CD4-positive, alpha-beta T cell treated with Interleukin-10 for 1 hour (primary cell): ENCODE measurements around the gene KRT82.
"Not testable (repeated sequence)": the region's sequence is repeated elsewhere in the genome, so short reads cannot be mapped to it uniquely, and the experiment has no call there.

ENCODE experiments used
- DNase-seq: peaks from one replicate; pipeline ENCODE4 v3.0.0-alpha.2; 2020

Gene KRT82

GRCh38 chr12:52405922-52406385 lies at the start of gene KRT82:
Gene KRT82 (minus strand): TSS chr12:52406335. CDS start chr12:52406277, 58 bp downstream.
- DNase-seq = no peak

DNA sequence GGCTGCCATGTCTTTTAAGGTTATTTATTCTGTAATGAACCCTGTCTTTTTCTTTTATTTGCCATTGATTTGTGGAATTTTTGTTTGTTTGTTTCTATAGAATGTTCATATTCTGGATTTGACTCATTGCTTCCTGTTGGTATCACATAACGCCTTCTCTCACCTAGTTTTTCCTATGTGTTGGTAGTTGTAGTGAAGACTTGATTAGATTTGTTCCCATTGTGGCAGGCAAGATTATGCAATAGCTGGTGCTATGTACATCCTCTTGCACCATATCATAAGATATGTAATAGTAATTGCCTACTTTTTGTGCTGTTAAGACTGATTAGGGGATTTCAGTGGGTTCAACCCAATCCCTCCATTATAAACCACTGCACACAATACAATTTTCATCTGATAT lies 49.7 kb upstream of the KRT82 start:
- no peak for DNase-seq

DNA sequence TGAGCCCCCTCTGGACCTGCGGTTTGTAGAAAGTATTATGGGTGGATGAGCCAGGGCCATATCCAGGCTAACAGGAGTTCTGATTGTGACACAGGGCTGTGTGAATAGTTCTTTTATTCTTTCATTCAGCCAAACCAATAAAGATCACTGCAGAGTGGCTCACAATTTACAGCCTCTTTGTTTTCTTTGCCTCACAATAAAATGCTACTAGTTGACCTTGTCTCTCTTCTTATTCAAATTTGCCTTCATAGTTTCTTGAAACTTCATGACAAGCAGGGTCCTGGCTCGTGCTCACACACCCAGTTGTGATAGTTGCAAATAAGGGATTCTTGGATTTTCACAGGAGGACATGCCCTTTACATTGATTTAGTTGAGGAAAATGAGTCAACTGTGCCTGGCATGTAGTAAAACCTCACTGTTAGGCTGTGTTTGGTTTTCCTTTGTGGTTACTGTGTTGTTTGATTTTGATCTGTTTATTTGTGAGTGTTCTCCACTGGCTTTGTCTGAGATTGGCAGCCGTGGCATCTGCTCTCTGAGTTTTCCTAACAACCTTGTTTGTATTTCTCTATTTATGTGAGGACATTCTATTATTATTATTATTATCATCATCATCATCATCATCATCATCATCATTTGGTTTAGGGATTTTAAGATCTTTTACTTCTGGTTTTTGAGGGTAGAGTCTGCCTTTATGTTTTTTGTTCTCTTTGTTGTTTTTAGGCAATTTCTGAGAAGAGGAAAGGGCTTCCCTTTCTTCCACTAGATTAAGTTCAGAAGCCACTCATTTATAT lies 48.5 kb upstream of the KRT82 start:
- DNase-seq = no peak

DNA sequence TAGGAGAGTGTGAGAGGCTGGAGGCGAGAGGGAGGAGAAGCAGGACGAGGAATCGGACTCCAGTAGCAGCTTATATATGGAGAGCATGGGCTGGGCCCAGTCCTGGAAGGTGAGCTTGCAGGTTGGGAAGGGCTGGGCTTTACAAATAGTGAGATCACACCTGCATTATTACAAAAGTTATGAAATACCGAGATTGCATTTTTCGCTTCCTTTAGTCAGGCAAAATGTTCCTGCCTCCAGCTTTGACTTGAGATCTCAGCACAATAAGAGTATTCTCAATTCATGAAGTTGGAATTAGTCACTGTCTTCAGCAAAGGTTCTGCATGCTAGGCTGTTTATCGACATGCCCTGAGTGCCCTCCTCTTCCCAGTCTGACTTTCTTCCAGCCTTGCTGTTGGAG lies 46.0 kb upstream of the KRT82 start, which contains the start of gene KRT6B:
Gene KRT6B, minus strand, starts transcription at position 46 of the 400 bp plus-strand sequence. CDS start 68 bp downstream, outside the sequence.
- DNase-seq = no peak

DNA sequence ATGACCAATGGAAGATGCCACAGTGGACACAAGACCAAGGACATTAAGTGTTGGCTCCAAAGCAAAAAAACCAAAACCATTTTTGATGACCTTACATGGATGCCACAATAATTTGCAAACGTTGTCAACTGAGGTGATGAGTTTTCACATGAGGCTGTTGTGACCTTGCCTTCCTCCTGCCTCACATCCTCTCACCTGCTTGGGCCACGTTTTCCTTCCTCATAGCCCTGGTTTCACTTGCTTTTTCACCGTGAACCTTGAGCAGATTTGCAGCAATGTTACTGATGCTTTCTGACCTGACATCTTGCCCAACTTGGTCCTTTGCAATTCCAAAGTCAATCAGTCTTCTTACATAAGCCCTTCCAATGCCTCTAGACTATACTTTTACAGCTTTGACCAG lies 42.1 kb upstream of the KRT82 start:
- no peak for DNase-seq

DNA sequence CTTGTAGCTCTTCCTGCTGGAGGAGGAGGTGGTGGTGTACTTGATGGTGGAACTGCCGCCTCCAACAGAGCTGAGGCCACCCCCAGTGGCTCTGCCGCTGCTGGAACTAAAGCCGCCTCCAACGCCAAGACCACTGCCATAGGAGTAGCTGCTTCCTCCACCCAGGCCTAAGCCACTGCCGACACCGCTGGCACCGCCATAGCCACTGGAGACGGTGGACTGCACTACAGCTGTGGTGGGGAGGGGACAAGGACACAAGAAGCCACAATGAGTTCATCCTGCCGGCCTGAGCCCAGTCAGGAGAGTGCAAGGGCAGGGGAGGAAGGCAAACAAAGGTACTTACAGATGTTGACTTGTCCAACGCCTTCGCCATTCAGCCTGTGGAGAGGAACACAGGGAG lies 41.1 kb upstream of the KRT82 start:
- not testable (repeated sequence) for DNase-seq

GRCh38 chr12:52446367-52447045 lies 40.4 kb upstream of the KRT82 start:
- DNase-seq = no peak

DNA sequence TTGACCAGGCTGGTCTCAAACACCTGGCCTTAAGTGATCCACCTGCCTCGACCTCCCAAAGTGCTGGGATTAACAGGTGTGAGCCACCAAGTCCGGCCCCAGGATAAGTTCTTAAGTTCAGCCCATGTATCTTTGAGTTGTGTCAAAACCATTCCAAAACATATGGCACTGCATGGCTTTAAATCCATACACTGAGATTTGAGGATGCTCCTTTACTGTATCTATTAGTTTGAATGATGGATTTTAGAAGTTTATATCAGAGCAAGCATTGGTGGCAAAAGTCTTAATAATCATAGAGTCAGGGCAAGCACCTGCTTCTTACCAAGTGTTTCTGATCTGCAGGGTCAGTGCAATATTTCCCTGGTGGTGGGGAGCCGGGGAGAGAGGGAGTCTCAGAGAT lies 39.7 kb upstream of the KRT82 start:
- DNase-seq = no peak

DNA sequence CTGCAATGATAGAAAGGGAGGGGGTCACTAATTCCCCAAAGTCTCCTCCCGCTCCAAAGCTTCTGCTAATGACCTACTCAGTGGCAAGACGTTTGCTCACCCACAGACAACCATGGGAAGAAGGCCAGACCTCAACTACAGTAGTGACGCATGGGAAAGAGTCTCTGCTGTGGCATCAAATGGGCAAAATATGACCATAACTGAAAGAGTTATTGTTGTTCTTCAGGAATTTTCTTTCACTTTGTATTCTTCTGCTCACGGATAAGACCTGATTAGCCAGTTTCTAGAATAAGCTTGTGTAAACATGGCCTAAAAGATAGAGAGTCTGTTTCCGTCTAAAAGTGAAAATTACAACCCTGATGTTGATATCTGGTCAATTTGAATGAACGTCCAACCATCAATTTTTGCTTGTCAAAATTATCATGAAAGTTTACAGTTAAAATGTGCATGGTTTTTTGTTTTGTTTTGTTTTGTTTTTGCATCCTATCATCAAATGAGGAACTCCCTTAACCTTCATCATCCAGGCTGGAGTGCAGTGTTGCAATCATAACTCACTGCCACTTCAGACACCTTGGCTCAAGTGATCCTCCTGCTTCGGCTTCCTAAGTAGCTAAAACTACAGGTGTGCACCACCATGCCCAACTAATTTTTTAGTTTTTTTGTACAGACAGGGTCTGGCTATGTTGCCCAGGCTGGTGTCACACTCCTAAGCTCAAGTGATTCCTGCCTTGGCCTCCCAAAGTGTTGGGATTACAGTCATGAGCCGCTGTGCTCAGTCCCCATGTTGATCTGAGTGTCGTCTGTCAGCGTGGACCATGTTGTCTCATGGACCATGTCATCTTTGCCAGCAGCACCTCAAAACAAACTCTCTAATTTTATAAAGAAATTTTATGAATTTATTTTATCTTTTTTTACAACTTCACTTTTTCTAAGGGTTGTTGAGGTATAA lies 38.8 kb upstream of the KRT82 start:
- no peak for DNase-seq

- no peak for DNase-seq
Observed at GRCh38 chr12:52443966-52444365, 37.8 kb upstream of the KRT82 start.

GRCh38 chr12:52442600-52443061 lies 36.5 kb upstream of the KRT82 start:
- DNase-seq = no peak

DNA sequence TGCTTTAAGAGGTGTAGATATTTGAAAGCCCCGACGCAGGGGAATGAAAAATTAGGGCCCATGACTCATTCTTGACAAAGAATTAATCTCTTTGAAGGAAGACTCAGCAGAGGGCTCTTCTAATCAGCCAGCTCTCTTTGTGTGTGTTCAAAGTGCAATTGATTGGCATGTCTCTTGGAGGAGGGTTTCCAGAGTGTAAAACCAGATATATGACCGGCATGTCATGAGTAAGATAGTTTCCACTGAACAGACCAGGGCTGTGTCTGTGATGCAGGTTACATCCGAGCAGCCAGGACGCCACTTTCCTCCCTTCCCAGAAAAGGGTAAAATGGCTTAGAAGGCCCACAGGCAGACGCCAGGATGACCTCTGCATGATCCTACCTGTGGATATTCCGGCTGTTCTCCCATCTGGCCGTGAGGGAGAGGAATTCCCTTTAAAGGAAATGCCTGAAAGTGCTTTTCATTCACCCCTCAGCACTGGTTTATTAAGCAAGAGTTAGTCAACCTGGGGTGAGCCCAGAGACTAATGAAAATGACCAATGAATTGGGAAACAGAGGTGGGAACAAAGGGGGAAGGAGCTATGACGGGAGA lies 35.3 kb upstream of the KRT82 start:
- DNase-seq = no peak

DNA sequence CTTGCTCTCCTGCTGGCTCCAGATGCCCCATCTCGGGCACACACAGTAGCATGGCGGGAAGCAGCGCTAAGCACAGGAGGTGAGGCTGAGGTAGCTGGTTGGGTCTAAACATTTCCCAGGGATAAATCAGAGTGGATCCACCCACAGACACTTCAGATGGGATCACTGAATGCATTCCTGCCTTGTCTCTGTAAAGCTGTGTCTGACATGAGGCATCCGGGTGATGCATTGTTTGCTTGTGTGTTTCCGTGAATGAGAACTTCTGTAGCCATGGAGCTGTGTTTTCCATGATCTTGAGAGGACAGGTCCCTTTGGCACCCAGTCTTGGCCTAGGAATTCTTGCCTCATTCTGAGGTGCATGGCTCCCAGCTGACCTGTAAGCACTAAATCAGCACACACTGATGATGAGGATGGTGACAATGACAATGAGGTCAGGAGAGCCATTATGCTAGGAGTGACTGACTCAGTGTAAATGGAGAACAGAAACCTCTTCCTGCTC lies 34.7 kb upstream of the KRT82 start:
- DNase-seq = no peak

GRCh38 chr12:52439845-52440244 lies 33.7 kb upstream of the KRT82 start:
- no peak for DNase-seq

- DNase-seq = no peak
Observed at GRCh38 chr12:52439420-52439819, 33.3 kb upstream of the KRT82 start.

GRCh38 chr12:52438305-52439301 lies 32.5 kb upstream of the KRT82 start:
- DNase-seq = no peak

DNA sequence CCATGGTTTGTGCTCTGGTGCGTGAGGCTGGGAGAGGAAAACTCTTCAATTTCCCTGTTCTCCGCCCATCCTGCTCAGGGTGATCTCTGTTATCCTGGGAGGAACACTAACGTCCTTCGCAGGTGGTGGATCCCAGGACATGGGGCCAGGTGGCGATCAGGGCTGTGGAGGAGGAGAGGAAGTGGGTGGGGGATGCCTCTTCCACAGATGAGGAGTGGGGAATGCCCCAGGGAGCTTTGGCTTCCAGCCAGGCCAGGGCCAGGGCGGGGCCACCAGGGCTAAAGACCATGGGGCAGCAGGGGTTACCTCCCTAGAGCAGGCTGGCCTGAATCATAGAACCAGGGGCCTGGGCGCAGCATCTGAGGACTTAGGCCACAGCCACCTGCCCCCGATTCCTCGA lies 31.4 kb upstream of the KRT82 start:
- no peak for DNase-seq

- DNase-seq = no peak
Observed at GRCh38 chr12:52436828-52437474, 30.8 kb upstream of the KRT82 start.

- no peak for DNase-seq
Observed at GRCh38 chr12:52436000-52436827, 30.1 kb upstream of the KRT82 start.

GRCh38 chr12:52435659-52435999 lies 29.5 kb upstream of the KRT82 start:
- no peak for DNase-seq
